GM12892 (cell line): ENCODE measurements around the gene AP4E1.

Experiments
- DNase-seq: peaks from one replicate; pipeline ENCODE4 v3.0.0; 2011; ENCODE audit not compliant: insufficient read length
- FAIRE-seq: peaks from 2 replicates; lab custom pipeline; 2011; peaks lifted over from hg19 to GRCh38; lab: Jason Lieb, UNC
- POLR2A ChIP-seq: IDR thresholded peaks from 2 replicates; pipeline ENCODE4 v1.6.1; 2011; ENCODE audit warnings: low read depth, low read length, control low read depth
- POLR2AphosphoS5 ChIP-seq: IDR thresholded peaks from 2 replicates; pipeline ENCODE4 v1.6.1; 2011; ENCODE audit warnings: low read depth, low read length, control low read depth
- TAF1 ChIP-seq: IDR thresholded peaks from 2 replicates; pipeline ENCODE4 v1.6.1; 2011; ENCODE audit warnings: low read depth, mild to moderate bottlenecking, control low read depth, low read length, borderline replicate concordance

AP4E1 gene

DNA sequence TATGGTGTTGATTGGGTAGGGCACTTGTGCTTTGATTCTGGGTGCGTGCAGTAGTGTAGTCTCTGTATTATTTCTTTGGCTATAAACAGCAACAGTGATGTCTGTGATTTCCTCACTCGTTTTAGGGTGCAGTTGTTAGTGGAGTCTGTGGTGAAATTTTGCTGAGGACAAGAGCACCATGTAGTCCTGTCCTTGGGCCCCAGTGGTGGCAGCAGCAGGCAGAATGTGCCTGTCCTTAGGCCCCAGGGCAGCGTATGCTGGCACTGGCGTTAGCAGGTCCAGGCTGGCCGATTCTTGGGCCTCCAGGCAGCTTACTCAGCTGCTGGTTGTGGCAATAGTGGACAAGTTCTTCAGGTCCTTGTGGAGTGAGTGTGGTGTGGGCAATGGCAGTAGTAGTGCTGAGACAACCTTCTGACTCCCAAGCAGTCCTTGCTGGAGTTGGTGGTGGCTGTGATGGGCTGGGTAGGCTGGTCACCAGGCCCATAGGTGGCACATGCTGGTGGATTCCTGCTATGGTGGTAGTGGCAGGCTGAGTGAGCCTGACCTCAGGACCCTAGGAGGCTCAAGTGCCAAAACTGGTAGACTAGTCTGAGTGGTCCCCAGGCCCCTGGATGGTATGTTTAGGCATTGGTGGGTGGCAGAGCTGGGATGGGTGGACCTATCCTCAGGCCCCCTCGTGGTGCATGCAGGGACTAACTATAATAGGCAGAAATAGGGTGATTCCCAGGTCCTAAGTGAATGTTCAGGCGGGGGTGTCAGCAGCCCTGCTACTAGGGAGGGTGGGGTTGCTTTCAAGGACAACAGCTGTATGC, 129.9 kb downstream of the AP4E1 start:
- TF ChIP-seq POLR2A (no peak), TAF1 (no peak), POLR2AphosphoS5 (no peak)
- no peak for FAIRE-seq
- DNase-seq: no peak

DNA sequence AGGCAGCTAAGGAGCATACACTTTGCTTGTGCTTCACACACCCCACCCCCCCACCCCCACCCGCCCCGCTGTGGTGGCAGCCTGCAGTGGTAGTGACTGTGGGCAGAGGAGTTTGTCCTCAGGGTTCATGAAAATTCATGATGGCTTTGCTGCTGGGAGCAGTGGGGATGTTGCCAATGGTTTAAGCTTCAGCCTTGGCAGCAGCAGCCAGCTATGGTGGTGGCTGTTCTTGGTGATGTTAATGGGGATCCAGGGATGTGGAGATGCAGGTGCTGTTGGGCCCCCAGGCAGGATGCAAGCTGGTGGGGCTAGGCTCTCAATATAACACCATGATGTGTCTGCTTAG, 130.5 kb downstream of the AP4E1 start:
- no peak for DNase-seq
- TF ChIP-seq TAF1: no peak
- no peak for TF ChIP-seq POLR2A
- TF ChIP-seq POLR2AphosphoS5: no peak
- no peak for FAIRE-seq

DNA sequence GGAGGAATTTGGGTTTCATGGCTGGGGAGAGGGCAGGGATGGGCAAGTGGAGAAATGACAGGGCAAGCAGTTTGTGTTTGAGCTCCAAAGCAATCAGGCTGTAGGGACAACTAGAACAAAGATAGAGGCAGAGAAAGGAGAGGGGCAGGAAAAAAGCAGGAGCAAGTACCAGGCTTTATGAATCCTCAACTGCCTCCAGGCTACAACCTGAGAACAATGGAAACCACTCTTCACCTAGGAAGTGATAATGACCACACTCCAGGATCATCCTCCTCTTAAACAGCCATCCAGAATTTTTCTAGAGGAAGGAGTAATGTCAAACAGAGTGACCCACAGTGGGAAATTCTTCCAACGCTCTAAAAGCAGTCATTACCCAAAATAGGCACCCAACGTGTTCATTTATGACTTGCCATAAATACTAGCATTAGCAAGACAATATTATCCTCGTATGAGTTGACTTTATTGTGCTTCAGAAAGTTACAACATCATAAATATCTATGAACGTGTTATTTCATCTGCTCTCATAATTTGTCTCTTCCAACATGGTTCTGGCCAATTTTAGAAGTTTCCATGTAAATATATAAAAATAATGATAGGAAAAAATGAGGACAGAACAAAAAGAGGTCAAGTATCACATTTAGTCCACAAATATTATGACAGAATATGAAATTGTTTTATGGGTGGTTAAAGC, 135.7 kb downstream of the AP4E1 start:
- FAIRE-seq (no peak), DNase-seq (no peak)
- TF ChIP-seq POLR2A (no peak), POLR2AphosphoS5 (no peak), TAF1 (no peak)

DNA sequence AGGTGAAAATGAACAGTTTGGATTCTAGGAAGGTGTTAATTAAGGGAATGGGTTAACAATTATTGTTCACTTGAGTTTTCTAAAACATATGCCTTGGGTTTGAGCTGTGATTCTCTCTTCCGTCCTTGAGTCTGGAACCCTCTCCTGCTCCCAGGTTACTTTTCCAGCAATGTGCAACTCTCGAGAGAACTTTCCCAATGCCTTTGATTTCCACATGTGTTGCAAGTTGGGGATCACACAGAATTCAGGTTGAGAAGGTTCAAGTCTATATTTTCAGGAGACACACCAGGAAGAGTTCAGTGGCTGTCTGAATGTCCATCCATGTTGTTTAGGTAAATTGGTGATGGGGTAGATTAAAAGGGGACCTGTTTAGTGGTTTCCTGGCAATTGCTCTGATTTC, 137.5 kb downstream of the AP4E1 start:
- TF ChIP-seq POLR2AphosphoS5 (no peak), TAF1 (no peak), POLR2A (no peak)
- FAIRE-seq (no peak), DNase-seq (no peak)

DNA sequence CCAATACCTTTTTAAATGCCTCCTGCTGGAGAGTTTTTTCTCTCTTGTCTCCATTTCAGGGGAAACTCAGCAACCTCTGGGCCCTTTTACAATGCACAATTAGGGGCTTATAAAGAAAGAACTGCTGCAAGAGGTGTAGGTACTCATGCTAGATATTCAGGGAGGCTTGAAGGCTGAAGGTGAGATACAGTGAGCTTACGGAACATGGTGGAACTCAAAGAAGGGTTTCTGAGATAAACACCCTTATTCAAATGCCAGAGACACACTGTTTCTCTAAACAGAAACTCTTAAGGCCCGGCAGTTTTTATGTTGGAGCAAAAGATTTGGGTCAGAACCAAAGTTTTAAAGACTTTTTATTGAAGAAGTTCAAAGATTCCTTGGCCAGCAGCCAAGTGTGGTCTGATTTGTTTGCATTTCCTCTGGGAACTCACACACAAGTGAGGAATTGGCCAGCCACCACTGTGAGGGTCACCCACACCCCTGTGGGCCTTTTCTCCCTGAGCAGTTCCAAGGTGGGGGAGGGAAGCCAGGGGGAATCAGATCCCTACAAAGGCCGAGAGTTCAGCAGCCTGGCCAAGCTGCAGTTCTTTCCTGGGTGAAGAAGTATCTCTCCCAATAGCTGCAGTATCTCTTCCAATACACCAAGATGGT, 138.4 kb downstream of the AP4E1 start:
- DNase-seq: no peak
- no peak for FAIRE-seq
- TF ChIP-seq POLR2AphosphoS5 (no peak), POLR2A (no peak), TAF1 (no peak)

DNA sequence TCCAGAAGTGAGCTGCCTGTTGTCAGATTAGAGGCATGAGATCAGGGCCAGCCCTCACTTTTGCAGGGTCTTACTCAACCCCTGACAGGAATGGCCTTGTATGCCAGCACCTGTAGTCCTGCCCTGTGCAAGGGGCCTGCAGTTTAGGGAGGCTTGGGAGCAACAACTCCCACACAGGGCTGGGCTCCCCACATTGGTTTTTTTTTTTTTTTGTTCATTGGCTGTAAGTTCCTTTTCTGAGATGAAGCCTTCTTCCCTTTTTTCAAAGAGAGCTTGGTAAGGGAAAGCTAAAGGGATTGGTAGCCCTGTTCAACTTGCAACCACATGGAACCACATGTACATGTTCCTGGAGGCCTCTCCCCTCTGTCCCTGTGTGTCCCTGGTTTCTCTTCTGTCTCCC, 139.8 kb downstream of the AP4E1 start:
- no peak for DNase-seq
- no peak for TF ChIP-seq POLR2A
- TF ChIP-seq POLR2AphosphoS5: no peak
- no peak for TF ChIP-seq TAF1
- no peak for FAIRE-seq

DNA sequence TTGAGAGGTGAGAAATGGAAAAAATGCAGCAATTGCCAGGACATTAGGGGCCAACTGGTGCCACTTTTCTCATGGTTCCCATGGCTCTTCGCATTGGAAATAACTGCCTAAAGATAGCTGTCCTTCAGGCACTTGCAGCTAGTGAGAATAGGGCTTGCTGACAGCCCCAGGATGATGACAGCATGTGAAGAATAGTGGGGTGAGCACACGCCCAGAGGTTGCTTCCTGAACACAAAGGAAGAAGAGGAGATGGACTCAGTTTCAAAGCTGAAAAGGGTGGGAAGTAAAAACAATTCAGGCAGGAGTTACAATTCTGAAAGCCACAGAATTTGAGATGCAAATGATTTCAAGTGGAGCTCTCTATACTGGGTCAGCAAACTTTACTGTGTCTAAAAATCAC, 140.6 kb downstream of the AP4E1 start:
- DNase-seq (no peak), FAIRE-seq (no peak)
- no peak for TF ChIP-seq POLR2A
- TF ChIP-seq TAF1: no peak
- TF ChIP-seq POLR2AphosphoS5: no peak

DNA sequence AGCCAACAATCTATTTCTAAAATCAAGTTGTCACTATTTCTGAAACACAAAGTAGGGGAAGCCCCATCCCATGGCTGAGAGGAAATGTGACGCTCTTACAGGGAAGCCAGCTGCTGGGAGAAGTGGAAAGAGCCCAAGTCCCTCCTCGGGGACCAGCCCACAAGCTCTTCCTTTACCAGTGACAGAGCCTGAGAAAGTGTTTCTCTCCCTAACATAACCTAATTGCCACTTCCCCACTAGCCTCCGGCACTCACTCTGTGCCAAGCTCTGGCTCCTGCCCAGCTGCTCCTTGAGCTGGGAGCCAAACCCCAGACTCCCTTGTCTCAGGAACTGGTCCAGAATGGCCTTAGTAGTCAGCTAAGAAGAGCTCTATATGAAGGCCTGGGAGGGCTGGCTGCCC, 143.3 kb downstream of the AP4E1 start:
- DNase-seq: no peak
- no peak for FAIRE-seq
- TF ChIP-seq POLR2AphosphoS5 (no peak), POLR2A (no peak), TAF1 (no peak)

DNA sequence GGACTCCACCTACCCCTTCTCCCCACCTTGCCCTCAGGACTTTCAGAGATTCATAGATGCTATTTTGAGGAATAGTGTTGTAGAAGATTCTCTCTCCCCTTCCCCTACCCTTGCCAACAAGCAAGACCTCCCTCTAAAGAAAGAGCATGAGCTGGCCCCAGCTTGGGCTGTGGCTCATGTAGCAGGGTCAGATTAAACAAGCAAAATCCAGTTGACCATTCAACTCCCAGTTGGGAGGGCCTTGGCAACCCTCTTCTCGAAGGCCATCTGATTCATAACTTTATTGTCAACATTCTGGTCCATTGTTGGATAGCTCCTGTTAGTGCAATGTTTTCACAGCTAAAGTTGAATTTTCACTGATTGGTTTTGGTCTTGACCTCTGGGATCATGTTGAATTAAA, 145.1 kb downstream of the AP4E1 start:
- no peak for DNase-seq
- no peak for TF ChIP-seq POLR2AphosphoS5
- no peak for TF ChIP-seq TAF1
- no peak for TF ChIP-seq POLR2A
- no peak for FAIRE-seq

DNA sequence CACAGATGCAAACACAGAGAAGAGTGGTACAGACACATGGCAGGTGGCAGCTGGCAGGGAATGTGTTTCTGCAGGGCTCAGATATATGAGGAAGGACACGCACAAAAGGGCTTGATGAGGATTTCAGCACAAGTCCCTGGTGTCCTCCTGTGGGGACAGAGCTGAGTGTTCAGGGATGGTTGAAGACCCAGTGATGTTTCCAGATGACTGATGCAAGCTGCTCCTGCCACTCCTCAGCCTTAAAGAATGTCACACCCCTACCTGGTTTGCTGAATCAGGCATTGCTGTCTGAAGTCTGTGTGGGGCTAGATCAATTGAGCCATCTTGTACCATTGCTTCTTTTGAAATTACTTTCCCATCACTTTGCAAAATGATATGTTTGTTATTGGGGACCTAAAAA, 146.1 kb downstream of the AP4E1 start:
- FAIRE-seq (no peak), DNase-seq (no peak)

More for the DNA sequence above, 146.1 kb downstream of the AP4E1 start:
- TF ChIP-seq POLR2A (no peak), TAF1 (no peak), POLR2AphosphoS5 (no peak)
